Measurements from ENCODE around the gene SLC39A9. TPM values are rescaled to one million over a fixed set of nuclear protein-coding genes. Genes with fewer than 3 reads are reported as not detected.

Gene SLC39A9
- total RNA-seq, 1 donor from 2014 or later = 60.9 TPM

GRCh38 chr14:69363964-69364363, 34.5 kb upstream of the SLC39A9 start:
- Mint-ChIP-seq H3K27me3 (peaks cover 10% of the 10 kb centered on the region), H3K4me1 (ENCODE audit: unreplicated experiment) (no peaks in the 10 kb centered on the region), H3K36me3 (no peaks in the 10 kb centered on the region), H3K9me3 (no peaks in the 10 kb centered on the region), H3K4me3 (no peak overlapping the region), H3K27ac (no peak overlapping the region)
- no peak for TF ChIP-seq CTCF (conservative IDR thresholded peaks at IDR 0.05)
- no peak for DNase-seq (ENCODE audit: extremely low spot score, unreplicated experiment)

DNA sequence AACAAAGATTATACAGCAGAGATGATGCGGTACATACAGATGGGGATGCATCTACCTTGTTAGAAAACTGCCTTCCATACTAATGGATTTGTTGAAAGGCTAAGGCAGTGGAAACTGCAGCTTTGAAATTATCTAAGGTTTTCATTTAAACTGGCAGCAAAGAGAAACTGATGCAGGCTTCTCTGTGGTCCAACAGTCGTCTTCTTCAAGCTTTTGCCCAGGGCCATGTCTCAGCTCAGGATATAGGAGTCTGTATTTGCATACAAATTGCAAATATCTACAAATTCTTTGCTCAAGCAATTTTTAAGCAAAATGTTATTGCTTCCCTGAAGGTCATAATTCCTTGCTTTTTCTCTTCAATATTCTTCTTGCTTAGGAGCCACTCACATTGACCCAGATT, 34.1 kb upstream of the SLC39A9 start:
- no peak for DNase-seq (ENCODE audit: extremely low spot score, unreplicated experiment)
- no peaks in the 10 kb centered on the region for H3K4me1 Mint-ChIP-seq (ENCODE audit: unreplicated experiment)
- H3K36me3 Mint-ChIP-seq = no peaks in the 10 kb centered on the region
- H3K9me3 Mint-ChIP-seq = no peaks in the 10 kb centered on the region
- no peak for TF ChIP-seq CTCF (conservative IDR thresholded peaks at IDR 0.05)
- no peak overlapping the region for H3K4me3 Mint-ChIP-seq
- no peak overlapping the region for H3K27ac Mint-ChIP-seq
- peaks cover 10% of the 10 kb centered on the region for H3K27me3 Mint-ChIP-seq

DNA sequence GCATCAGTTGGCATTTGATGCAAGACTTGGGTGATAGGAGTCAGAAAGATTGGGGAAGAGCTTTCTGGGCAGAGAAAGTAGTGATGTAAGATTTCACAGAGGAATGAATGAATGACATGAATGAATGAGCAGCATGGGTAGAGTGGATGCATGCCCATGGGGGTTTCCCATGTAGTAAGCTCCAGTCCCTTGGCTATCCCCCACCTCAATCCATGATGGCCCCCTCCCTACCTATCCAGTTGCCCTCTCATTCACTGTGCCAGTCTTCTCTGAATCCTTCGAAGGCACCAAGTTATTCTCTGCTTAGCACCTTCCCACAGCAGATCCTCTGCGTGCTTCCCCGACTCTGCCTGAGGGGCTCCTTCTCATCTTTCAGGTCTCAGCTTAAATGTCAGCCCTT, 32.4 kb upstream of the SLC39A9 start:
- TF ChIP-seq CTCF (conservative IDR thresholded peaks at IDR 0.05) = no peak
- DNase-seq (ENCODE audit: extremely low spot score, unreplicated experiment) = no peak
- Mint-ChIP-seq H3K36me3 (no peaks in the 10 kb centered on the region), H3K27me3 (peaks cover 9% of the 10 kb centered on the region), H3K9me3 (no peaks in the 10 kb centered on the region), H3K4me1 (ENCODE audit: unreplicated experiment) (no peaks in the 10 kb centered on the region), H3K27ac (no peak overlapping the region), H3K4me3 (no peak overlapping the region)

- no peaks in the 10 kb centered on the region for H3K4me1 Mint-ChIP-seq (ENCODE audit: unreplicated experiment)
- H3K4me3 Mint-ChIP-seq = no peak overlapping the region
- no peaks in the 10 kb centered on the region for H3K9me3 Mint-ChIP-seq
- peaks cover 5% of the 10 kb centered on the region for H3K27me3 Mint-ChIP-seq
- no peak for DNase-seq (ENCODE audit: extremely low spot score, unreplicated experiment)
- no peak overlapping the region for H3K27ac Mint-ChIP-seq
- no peaks in the 10 kb centered on the region for H3K36me3 Mint-ChIP-seq
- TF ChIP-seq CTCF (conservative IDR thresholded peaks at IDR 0.05) = no peak
These were observed 31.7 kb upstream of the SLC39A9 start for GRCh38 chr14:69366761-69367160.

- no peaks in the 10 kb centered on the region for H3K9me3 Mint-ChIP-seq
- H3K36me3 Mint-ChIP-seq = peaks cover 3% of the 10 kb centered on the region
- no peak overlapping the region for H3K4me3 Mint-ChIP-seq
- H3K27ac Mint-ChIP-seq = no peak overlapping the region
- no peak for DNase-seq (ENCODE audit: extremely low spot score, unreplicated experiment)
- peaks cover 5% of the 10 kb centered on the region for H3K27me3 Mint-ChIP-seq
- H3K4me1 Mint-ChIP-seq (ENCODE audit: unreplicated experiment) = no peaks in the 10 kb centered on the region
- no peak for TF ChIP-seq CTCF (conservative IDR thresholded peaks at IDR 0.05)
These were observed 30.1 kb upstream of the SLC39A9 start for GRCh38 chr14:69368381-69368780.

GRCh38 chr14:69370061-69370460, 28.4 kb upstream of the SLC39A9 start:
- Mint-ChIP-seq H3K36me3 (peaks cover 7% of the 10 kb centered on the region), H3K9me3 (no peaks in the 10 kb centered on the region), H3K4me1 (ENCODE audit: unreplicated experiment) (no peaks in the 10 kb centered on the region), H3K27me3 (no peaks in the 10 kb centered on the region), H3K27ac (no peak overlapping the region), H3K4me3 (no peak overlapping the region)
- no peak for TF ChIP-seq CTCF (conservative IDR thresholded peaks at IDR 0.05)
- DNase-seq (ENCODE audit: extremely low spot score, unreplicated experiment) = no peak

Data from type B pancreatic cell (in vitro differentiated cells).